HepG2 (cell line): Measurements from ENCODE around the gene PAN2. TPM values are rescaled to one million over a fixed set of nuclear protein-coding genes. Genes with fewer than 3 reads are reported as not detected.

Experiments used
- FOXK1 ChIP-seq: sonication (generic); formaldehyde crosslinking; IDR thresholded peaks from 2 replicates; pipeline ENCODE4 v1.4.0; 2020; ENCODE audit warnings: low read depth, missing genetic modification reagents, borderline replicate concordance
- HDAC1 ChIP-seq: sonication (generic); formaldehyde crosslinking; IDR thresholded peaks from 2 replicates; pipeline ENCODE4 v1.5.1; 2020; ENCODE audit warnings: mild to moderate bottlenecking, missing genetic modification reagents
- MBD4 ChIP-seq: IDR thresholded peaks from 2 replicates; pipeline ENCODE4 v1.6.1; 2012; ENCODE audit warnings: low read length, inconsistent platforms, borderline replicate concordance
- MXD4 ChIP-seq: IDR thresholded peaks from 2 replicates; pipeline ENCODE4 v1.6.1; 2016; ENCODE audit warnings: mild to moderate bottlenecking, missing biosample characterization, missing genetic modification reagents
- RNF2 ChIP-seq: fragments of 450-650 bp; conservative IDR thresholded peaks from 2 replicates; pipeline ENCODE4 v1.6.1; 2016; ENCODE audit warnings: low read depth
- SAFB2 ChIP-seq: sonication (generic); formaldehyde crosslinking; IDR thresholded peaks from 2 replicates; pipeline ENCODE4 v1.5.1; 2020; ENCODE audit warnings: missing genetic modification reagents, low read depth, mild to moderate bottlenecking, borderline replicate concordance
- TBX3 ChIP-seq: fragments of 450-650 bp; IDR thresholded peaks from 2 replicates; pipeline ENCODE4 v1.6.1; 2017; ENCODE audit warnings: antibody characterized with exemption, mild to moderate bottlenecking, inconsistent platforms, borderline replicate concordance
- TMF1 ChIP-seq: sonication (generic); formaldehyde crosslinking; IDR thresholded peaks from 2 replicates; pipeline ENCODE4 v1.8.1; 2022; ENCODE audit warnings: low read depth, missing genetic modification reagents
- ZKSCAN8 ChIP-seq: IDR thresholded peaks from 2 replicates; pipeline ENCODE4 v1.6.1; 2016; ENCODE audit warnings: borderline replicate concordance, missing genetic modification reagents, missing compliant biosample characterization
- ZMYM4 ChIP-seq: sonication (generic); formaldehyde crosslinking; IDR thresholded peaks from 2 replicates; pipeline ENCODE4 v1.8.1; 2023; ENCODE audit warnings: mild to moderate bottlenecking, missing genetic modification reagents
- ZNF225 ChIP-seq: sonication (generic); formaldehyde crosslinking; IDR thresholded peaks from 2 replicates; pipeline ENCODE4 v1.4.0; 2020; ENCODE audit warnings: mild to moderate bottlenecking, missing genetic modification reagents
- ZNF33A ChIP-seq: sonication (generic); formaldehyde crosslinking; IDR thresholded peaks from 2 replicates; pipeline ENCODE4 v1.5.1; 2020; ENCODE audit warnings: missing genetic modification reagents, mild to moderate bottlenecking, moderate library complexity, borderline replicate concordance
- ZNF547 ChIP-seq: sonication (generic); formaldehyde crosslinking; IDR thresholded peaks from 2 replicates; pipeline ENCODE4 v1.5.1; 2020; ENCODE audit warnings: mild to moderate bottlenecking, missing genetic modification reagents
- ZNF605 ChIP-seq: sonication (generic); formaldehyde crosslinking; IDR thresholded peaks from 2 replicates; pipeline ENCODE4 v1.8.0; 2022; ENCODE audit warnings: mild to moderate bottlenecking, missing genetic modification reagents
- ZNF746 ChIP-seq: sonication (generic); formaldehyde crosslinking; IDR thresholded peaks from 2 replicates; pipeline ENCODE4 v1.8.0; 2022; ENCODE audit warnings: mild to moderate bottlenecking, missing genetic modification reagents
- ZNF761 ChIP-seq: sonication (generic); formaldehyde crosslinking; conservative IDR thresholded peaks from 2 replicates; pipeline ENCODE4 v1.4.0; 2020; ENCODE audit warnings: mild to moderate bottlenecking, missing genetic modification reagents
- polyA plus RNA-seq, 8 experiments: library from polyadenylated mRNA; depleted of rRNA in 3 of 8; stranded (reverse) in 7 of 8; unstranded in 1 of 8; fragments of >200 nt; fragmentation: Illumina TruSeq in 4 of 8; extraction: Trizol in 4 of 8; gene quantifications; 2 replicates each; pipeline versions ENCODE4 v1.2.1 to v1.2.3, GENCODE V29; 2011 to 2016; ENCODE audit warnings: low read depth in 4 of 8, missing spikeins in 1 of 8, mixed read lengths in 1 of 8; ENCODE audit not compliant: insufficient read depth in 1 of 8
- total RNA-seq, 5 experiments: library from RNA; depleted of rRNA; stranded (reverse); fragments of >200 nt; fragmentation: Illumina TruSeq; extraction: Trizol; gene quantifications; 2 replicates each; pipeline ENCODE4 v1.2.3, GENCODE V29; 2016; ENCODE audit warnings: low read depth in 1 of 5
- TF ChIP-seq, protein P1 (sequence below): IDR thresholded peaks from 2 replicates; pipeline ENCODE4 v1.4.0; 2020; ENCODE audit warnings: mild to moderate bottlenecking, missing genetic modification reagents
- TF ChIP-seq, protein P2 (sequence below): sonication (generic); formaldehyde crosslinking; IDR thresholded peaks from 2 replicates; pipeline ENCODE4 v1.4.0; 2020; ENCODE audit warnings: missing genetic modification reagents
- TF ChIP-seq, protein P3 (sequence below): sonication (generic); formaldehyde crosslinking; IDR thresholded peaks from 2 replicates; pipeline ENCODE4 v1.5.1; 2020; ENCODE audit warnings: mild to moderate bottlenecking, moderate library complexity, missing genetic modification reagents

The PAN2 gene
- total and polyA plus RNA-seq, 2 of the 13 experiments (the other 11 are each of a cell fraction or from before 2014, with no cell fraction given) = 27.2 to 61.1 TPM

DNA sequence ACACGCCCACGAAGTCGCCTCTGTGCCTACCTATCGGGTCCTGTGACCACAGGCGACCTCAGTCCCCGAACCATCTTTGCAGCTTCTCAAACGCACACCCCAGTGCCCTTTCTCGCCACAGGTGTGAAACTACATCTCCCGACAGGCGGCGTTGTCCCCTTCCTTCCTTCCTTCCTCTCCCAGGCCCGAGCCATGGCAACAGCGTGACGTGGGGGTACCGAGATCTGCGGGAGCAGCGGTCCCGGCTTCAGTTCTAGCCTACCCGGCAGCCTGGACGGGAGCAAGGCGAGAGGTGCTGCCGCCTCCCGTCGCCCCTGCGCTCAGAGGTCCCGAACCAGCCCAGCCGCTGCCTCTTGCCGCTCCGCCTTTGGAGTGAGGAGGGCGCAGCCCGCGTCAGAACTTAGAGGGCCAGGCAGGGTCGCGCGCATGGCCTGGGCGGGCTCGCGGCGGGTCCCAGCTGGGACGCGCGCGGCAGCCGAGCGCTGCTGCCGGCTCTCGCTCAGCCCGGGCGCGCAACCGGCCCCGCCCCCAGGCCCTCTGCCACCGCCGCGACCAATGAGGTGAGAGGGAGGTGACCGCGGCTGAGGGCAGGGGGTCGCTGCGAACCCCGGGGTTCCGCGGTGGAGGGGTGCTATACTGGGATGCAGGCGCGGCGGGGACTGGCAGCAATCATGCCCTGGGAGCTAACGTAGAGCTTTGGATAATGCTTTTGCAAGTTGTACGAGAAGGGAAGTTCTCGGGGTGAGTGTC is 66.9 kb downstream of the PAN2 start, which contains the start of gene COQ10A (continued):
- peak; percentile 84 for TF ChIP-seq TBX3
- no peak for TF ChIP-seq SAFB2 (CRISPR knock-in tag)
- TF ChIP-seq ZNF605 (CRISPR knock-in tag) = no peak
- TF ChIP-seq, protein P1, sequence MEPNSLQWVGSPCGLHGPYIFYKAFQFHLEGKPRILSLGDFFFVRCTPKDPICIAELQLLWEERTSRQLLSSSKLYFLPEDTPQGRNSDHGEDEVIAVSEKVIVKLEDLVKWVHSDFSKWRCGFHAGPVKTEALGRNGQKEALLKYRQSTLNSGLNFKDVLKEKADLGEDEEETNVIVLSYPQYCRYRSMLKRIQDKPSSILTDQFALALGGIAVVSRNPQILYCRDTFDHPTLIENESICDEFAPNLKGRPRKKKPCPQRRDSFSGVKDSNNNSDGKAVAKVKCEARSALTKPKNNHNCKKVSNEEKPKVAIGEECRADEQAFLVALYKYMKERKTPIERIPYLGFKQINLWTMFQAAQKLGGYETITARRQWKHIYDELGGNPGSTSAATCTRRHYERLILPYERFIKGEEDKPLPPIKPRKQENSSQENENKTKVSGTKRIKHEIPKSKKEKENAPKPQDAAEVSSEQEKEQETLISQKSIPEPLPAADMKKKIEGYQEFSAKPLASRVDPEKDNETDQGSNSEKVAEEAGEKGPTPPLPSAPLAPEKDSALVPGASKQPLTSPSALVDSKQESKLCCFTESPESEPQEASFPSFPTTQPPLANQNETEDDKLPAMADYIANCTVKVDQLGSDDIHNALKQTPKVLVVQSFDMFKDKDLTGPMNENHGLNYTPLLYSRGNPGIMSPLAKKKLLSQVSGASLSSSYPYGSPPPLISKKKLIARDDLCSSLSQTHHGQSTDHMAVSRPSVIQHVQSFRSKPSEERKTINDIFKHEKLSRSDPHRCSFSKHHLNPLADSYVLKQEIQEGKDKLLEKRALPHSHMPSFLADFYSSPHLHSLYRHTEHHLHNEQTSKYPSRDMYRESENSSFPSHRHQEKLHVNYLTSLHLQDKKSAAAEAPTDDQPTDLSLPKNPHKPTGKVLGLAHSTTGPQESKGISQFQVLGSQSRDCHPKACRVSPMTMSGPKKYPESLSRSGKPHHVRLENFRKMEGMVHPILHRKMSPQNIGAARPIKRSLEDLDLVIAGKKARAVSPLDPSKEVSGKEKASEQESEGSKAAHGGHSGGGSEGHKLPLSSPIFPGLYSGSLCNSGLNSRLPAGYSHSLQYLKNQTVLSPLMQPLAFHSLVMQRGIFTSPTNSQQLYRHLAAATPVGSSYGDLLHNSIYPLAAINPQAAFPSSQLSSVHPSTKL (CRISPR knock-in tag) = peak; percentile 52; the same call in 1 of the 2 replicates
- TF ChIP-seq ZNF33A (CRISPR knock-in tag) = no peak
- 0 out of 2 replicates have a peak, but pooled peaks have one; percentile 49 for TF ChIP-seq ZKSCAN8 (CRISPR knock-in tag)
- TF ChIP-seq ZNF746 = no peak
- no peak for TF ChIP-seq MBD4
- TF ChIP-seq ZNF761 (CRISPR knock-in tag) = peak; percentile 92; the same call in 1 of the 2 replicates
- peak; percentile 61 for TF ChIP-seq ZMYM4
- TF ChIP-seq, protein P2, sequence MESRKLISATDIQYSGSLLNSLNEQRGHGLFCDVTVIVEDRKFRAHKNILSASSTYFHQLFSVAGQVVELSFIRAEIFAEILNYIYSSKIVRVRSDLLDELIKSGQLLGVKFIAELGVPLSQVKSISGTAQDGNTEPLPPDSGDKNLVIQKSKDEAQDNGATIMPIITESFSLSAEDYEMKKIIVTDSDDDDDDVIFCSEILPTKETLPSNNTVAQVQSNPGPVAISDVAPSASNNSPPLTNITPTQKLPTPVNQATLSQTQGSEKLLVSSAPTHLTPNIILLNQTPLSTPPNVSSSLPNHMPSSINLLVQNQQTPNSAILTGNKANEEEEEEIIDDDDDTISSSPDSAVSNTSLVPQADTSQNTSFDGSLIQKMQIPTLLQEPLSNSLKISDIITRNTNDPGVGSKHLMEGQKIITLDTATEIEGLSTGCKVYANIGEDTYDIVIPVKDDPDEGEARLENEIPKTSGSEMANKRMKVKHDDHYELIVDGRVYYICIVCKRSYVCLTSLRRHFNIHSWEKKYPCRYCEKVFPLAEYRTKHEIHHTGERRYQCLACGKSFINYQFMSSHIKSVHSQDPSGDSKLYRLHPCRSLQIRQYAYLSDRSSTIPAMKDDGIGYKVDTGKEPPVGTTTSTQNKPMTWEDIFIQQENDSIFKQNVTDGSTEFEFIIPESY (CRISPR knock-in tag) = peak; percentile 34; the same call in 1 of the 2 replicates
- TF ChIP-seq TMF1 (CRISPR knock-in tag) = peak; percentile 67; the same call in 1 of the 2 replicates
- TF ChIP-seq ZNF225 (CRISPR knock-in tag) = 0 out of 2 replicates have a peak, but pooled peaks have one; percentile 79
- TF ChIP-seq FOXK1 (CRISPR knock-in tag) = peak; percentile 80; the same call in 1 of the 2 replicates
- peak; percentile 82 for TF ChIP-seq ZNF547 (CRISPR knock-in tag)
- peak; percentile 63; the same call in 1 of the 2 replicates for TF ChIP-seq RNF2
- peak; percentile 95; the same call in 1 of the 2 replicates for TF ChIP-seq HDAC1
- peak; percentile 90 for TF ChIP-seq MXD4 (CRISPR knock-in tag)
- TF ChIP-seq, protein P3, sequence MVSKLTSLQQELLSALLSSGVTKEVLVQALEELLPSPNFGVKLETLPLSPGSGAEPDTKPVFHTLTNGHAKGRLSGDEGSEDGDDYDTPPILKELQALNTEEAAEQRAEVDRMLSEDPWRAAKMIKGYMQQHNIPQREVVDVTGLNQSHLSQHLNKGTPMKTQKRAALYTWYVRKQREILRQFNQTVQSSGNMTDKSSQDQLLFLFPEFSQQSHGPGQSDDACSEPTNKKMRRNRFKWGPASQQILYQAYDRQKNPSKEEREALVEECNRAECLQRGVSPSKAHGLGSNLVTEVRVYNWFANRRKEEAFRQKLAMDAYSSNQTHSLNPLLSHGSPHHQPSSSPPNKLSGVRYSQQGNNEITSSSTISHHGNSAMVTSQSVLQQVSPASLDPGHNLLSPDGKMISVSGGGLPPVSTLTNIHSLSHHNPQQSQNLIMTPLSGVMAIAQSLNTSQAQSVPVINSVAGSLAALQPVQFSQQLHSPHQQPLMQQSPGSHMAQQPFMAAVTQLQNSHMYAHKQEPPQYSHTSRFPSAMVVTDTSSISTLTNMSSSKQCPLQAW (CRISPR knock-in tag) = peak; percentile 73
